Ascending aorta (tissue), 2 donors: ENCODE results near the gene KIAA0753. TPM values are rescaled to one million over a fixed set of nuclear protein-coding genes. Genes with fewer than 3 reads are reported as not detected.

Source experiments
- DNase-seq, 2 donors: peaks; one replicate each; pipeline ENCODE4 v3.0.0-alpha.2; 2019; ENCODE audit warnings: low spot score in 2 of 2
- H3K27ac ChIP-seq, 2 donors: fragments of 200-600 bp; sonication (generic); one replicate each; pipeline ENCODE4 v1.5.1; 2016 to 2017; ENCODE audit warnings: mild to moderate bottlenecking in 1 of 2
- H3K27me3 ChIP-seq: fragments of 200-600 bp; sonication (generic); one replicate; pipeline ENCODE4 v1.5.1; 2017
- H3K36me3 ChIP-seq, 2 donors: fragments of 200-600 bp; sonication (generic); one replicate each; pipeline ENCODE4 v1.5.1; 2016
- H3K4me1 ChIP-seq, 2 donors: fragments of 200-600 bp; sonication (generic); one replicate each; pipeline ENCODE4 v1.5.1; 2016 to 2017; ENCODE audit warnings: mild to moderate bottlenecking in 1 of 2
- H3K4me3 ChIP-seq, 2 donors: fragments of 200-600 bp; sonication (generic); one replicate each; pipeline ENCODE4 v1.5.1; 2016 to 2017; ENCODE audit warnings: mild to moderate bottlenecking in 1 of 2
- H3K9me3 ChIP-seq, 2 donors: fragments of 200-600 bp; sonication (generic); one replicate each; pipeline ENCODE4 v1.5.1; 2016
- CTCF ChIP-seq, 3 experiments: fragments of 200-600 bp in 2 of 3; fragments of 450-650 bp in 1 of 3; sonication (generic) in 2 of 3; IDR thresholded peaks; one replicate each; pipeline ENCODE4 v1.5.1; 2016 to 2019; ENCODE audit warnings: antibody characterized with exemption in 3 of 3, mild to moderate bottlenecking in 1 of 3, moderate library complexity in 1 of 3
- intact Hi-C: fragments of 100-400 bp; cut with DNase I; formaldehyde crosslinking; loops from one replicate; pipeline ENCODE4 v1.15.1; 2023
- total RNA-seq: library from RNA; depleted of rRNA; stranded (reverse); fragments of >200 nt; gene quantifications from one replicate; pipeline ENCODE4 v1.1.0, GENCODE V29; 2016

Gene KIAA0753
- total RNA-seq, 1 donor from 2014 or later: 2.9 TPM

GRCh38 chr17:6610011-6610410 lies 30.5 kb downstream of the KIAA0753 start:
- H3K27me3 ChIP-seq: no peaks in the 10 kb centered on the region
- H3K9me3 ChIP-seq: no peaks in the 10 kb centered on the region
- H3K4me1 ChIP-seq: no peaks in the 10 kb centered on the region
- no peak overlapping the region for H3K4me3 ChIP-seq
- intact Hi-C loops: no loop called here
- no peak for TF ChIP-seq CTCF (IDR thresholded peaks at IDR 0.05)
- peaks cover 45 to 74% of the 10 kb centered on the region in 2 donors for H3K36me3 ChIP-seq
- DNase-seq: no peak
- H3K27ac ChIP-seq: no peak overlapping the region

- Histone ChIP-seq H3K27me3 (no peaks in the 10 kb centered on the region), H3K4me1 (no peaks in the 10 kb centered on the region), H3K4me3 (no peak overlapping the region), H3K9me3 (no peaks in the 10 kb centered on the region), H3K27ac (no peak overlapping the region), H3K36me3 (peaks cover 44 to 75% of the 10 kb centered on the region in 2 donors)
- intact Hi-C loops: no loop called here
- no peak for DNase-seq
- no peak for TF ChIP-seq CTCF (IDR thresholded peaks at IDR 0.05)
Measured at GRCh38 chr17:6608321-6608720, 32.2 kb downstream of the KIAA0753 start.

- H3K27me3 ChIP-seq: no peaks in the 10 kb centered on the region
- no peaks in the 10 kb centered on the region for H3K4me1 ChIP-seq
- intact Hi-C loops: no loop called here
- peaks cover 40 to 59% of the 10 kb centered on the region in 2 donors for H3K36me3 ChIP-seq
- no peak overlapping the region for H3K4me3 ChIP-seq
- DNase-seq: no peak
- TF ChIP-seq CTCF (IDR thresholded peaks at IDR 0.05): no peak
- no peak overlapping the region for H3K27ac ChIP-seq
- H3K9me3 ChIP-seq: no peaks in the 10 kb centered on the region
Measured at GRCh38 chr17:6605142-6605541, 35.4 kb downstream of the KIAA0753 start.

GRCh38 chr17:6603744-6604325 lies 36.7 kb downstream of the KIAA0753 start:
- Histone ChIP-seq H3K4me1 (peaks cover 0 to 4% of the 10 kb centered on the region in 2 donors), H3K9me3 (no peaks in the 10 kb centered on the region), H3K36me3 (peaks cover 27 to 54% of the 10 kb centered on the region in 2 donors), H3K4me3 (no peak overlapping the region), H3K27ac (no peak overlapping the region), H3K27me3 (no peaks in the 10 kb centered on the region)
- intact Hi-C loops: no loop called here
- no peak for TF ChIP-seq CTCF (IDR thresholded peaks at IDR 0.05)
- DNase-seq: no peak

- Histone ChIP-seq H3K27ac (no peak overlapping the region), H3K4me1 (peaks cover 0 to 4% of the 10 kb centered on the region in 2 donors), H3K9me3 (no peaks in the 10 kb centered on the region), H3K36me3 (peaks cover 12 to 37% of the 10 kb centered on the region in 2 donors), H3K4me3 (no peak overlapping the region), H3K27me3 (no peaks in the 10 kb centered on the region)
- DNase-seq: no peak
- no peak for TF ChIP-seq CTCF (IDR thresholded peaks at IDR 0.05)
- intact Hi-C loops: no loop called here
Measured at GRCh38 chr17:6602141-6602540, 38.4 kb downstream of the KIAA0753 start.

GRCh38 chr17:6599364-6599763 lies 41.1 kb downstream of the KIAA0753 start:
- no peak for TF ChIP-seq CTCF (IDR thresholded peaks at IDR 0.05)
- no peak for DNase-seq
- H3K36me3 ChIP-seq: peaks cover 28 to 37% of the 10 kb centered on the region in 2 donors
- no peaks in the 10 kb centered on the region for H3K27me3 ChIP-seq
- intact Hi-C loops: no loop called here
- no peaks in the 10 kb centered on the region for H3K9me3 ChIP-seq
- H3K4me1 ChIP-seq: peaks cover 0 to 4% of the 10 kb centered on the region in 2 donors
- H3K4me3 ChIP-seq: no peak overlapping the region
- no peak overlapping the region for H3K27ac ChIP-seq
